HCT116 (cell line): Measurements from ENCODE around the gene KRT6C. TPM values are rescaled to one million over a fixed set of nuclear protein-coding genes. Genes with fewer than 3 reads are reported as not detected.

Source experiments
- ATAC-seq: fragments of 200-7000 bp; cut with Tn5 transposase; 2 replicates; pipeline ENCODE4 v1.9.1; 2020; ENCODE audit warnings: mild to moderate bottlenecking, moderate library complexity
- BruUV-seq: library from RNA; stranded (reverse); fragments of 400-500 nt; replicated peaks from 2 replicates; lab custom pipeline; 2021; lab: Mats Ljungman, UMichigan
- CTCF ChIA-PET: fragments of 300-600 bp; sonication (Branson Sonifier 250); formaldehyde crosslinking; loops from one replicate; lab custom pipeline; 2021; ENCODE audit warnings: antibody characterized with exemption; lab: Charles Lee
- POLR2A ChIA-PET: fragments of 300-600, 350-600 bp; sonication (Branson Sonifier 250); formaldehyde crosslinking; loops from one replicate; lab custom pipeline; 2021; ENCODE audit warnings: antibody characterized with exemption; lab: Charles Lee
- RAD21 ChIA-PET, 2 experiments: fragments of 300-600 bp; sonication (Branson Sonifier 250); formaldehyde crosslinking; loops; one replicate each; lab custom pipeline; 2023; ENCODE audit warnings: low total read pairs in 2 of 2; ENCODE audit not compliant: uncharacterized antibody in 2 of 2, unreplicated experiment in 2 of 2, low non-redundant PET in 1 of 2; lab: Charles Lee
- DNase-seq: peaks from one replicate; pipeline ENCODE4 v3.0.0-alpha.2; 2010; ENCODE audit warnings: low read depth, low spot score
- H2AFZ ChIP-seq: fragments of 200-600 bp; shearing (Covaris generic), sonication (generic); 2 replicates; pipeline ENCODE4 v1.6.1; 2017; ENCODE audit warnings: low read depth, mixed run types, mixed read lengths, antibody characterized with exemption, low read length; ENCODE audit not compliant: poor library complexity, severe bottlenecking
- H3K27ac ChIP-seq: 2 replicates; pipeline ENCODE4 v1.5.1; 2012; ENCODE audit warnings: low read depth, low read length
- H3K27me3 ChIP-seq: fragments of 200-600 bp; sonication (generic); 2 replicates; pipeline ENCODE4 v1.6.1; 2016; ENCODE audit warnings: mixed run types, low read length, mixed read lengths; ENCODE audit not compliant: insufficient read depth
- H3K36me3 ChIP-seq, 2 experiments: fragments of 200-500 bp in 1 of 2; fragments of 200-600 bp in 1 of 2; sonication (Bioruptor generic) in 1 of 2; sonication (generic) in 1 of 2; 2 replicates each; pipeline versions ENCODE4 v1.5.1 to v1.6.1; 2014 to 2016; ENCODE audit warnings: low read length in 2 of 2, inconsistent platforms in 1 of 2, mixed read lengths in 1 of 2, mixed run types in 1 of 2; ENCODE audit not compliant: insufficient read depth in 2 of 2, control insufficient read depth in 1 of 2
- H3K4me1 ChIP-seq, 2 experiments: fragments of 200-600 bp in 1 of 2; sonication (generic) in 1 of 2; 2 replicates each; pipeline versions ENCODE4 v1.5.1 to v1.6.1; 2012 to 2017; ENCODE audit warnings: low read length in 2 of 2, inconsistent platforms in 1 of 2, mild to moderate bottlenecking in 1 of 2, mixed read lengths in 1 of 2, mixed run types in 1 of 2, moderate library complexity in 1 of 2; ENCODE audit not compliant: insufficient read depth in 2 of 2, control insufficient read depth in 1 of 2
- H3K4me2 ChIP-seq: fragments of 200-600 bp; sonication (generic); 2 replicates; pipeline ENCODE4 v1.6.1; 2017; ENCODE audit warnings: mixed run types, low read length, mixed read lengths
- H3K4me3 ChIP-seq, 2 experiments: fragments of 200-600 bp in 1 of 2; sonication (generic) in 1 of 2; replicated peaks in 1 of 2; 2 replicates each; pipeline ENCODE4 v1.5.1; 2011 to 2016; ENCODE audit warnings: low read length in 2 of 2, control low read depth in 1 of 2, low read depth in 1 of 2, mild to moderate bottlenecking in 1 of 2, mixed read lengths in 1 of 2, mixed run types in 1 of 2
- H3K79me2 ChIP-seq: fragments of 200-600 bp; sonication (generic); 2 replicates; pipeline ENCODE4 v1.6.1; 2017; ENCODE audit warnings: mild to moderate bottlenecking, mixed run types, low read length, moderate library complexity, mixed read lengths; ENCODE audit not compliant: insufficient read depth
- H3K9ac ChIP-seq: fragments of 200-600 bp; sonication (generic); 2 replicates; pipeline ENCODE4 v1.6.1; 2016; ENCODE audit warnings: low read length, mixed read lengths
- H3K9me2 ChIP-seq: fragments of 200-600 bp; sonication (generic), shearing (Covaris generic); 2 replicates; pipeline ENCODE4 v1.6.1; 2017; ENCODE audit warnings: mixed run types, mild to moderate bottlenecking, moderate library complexity; ENCODE audit not compliant: insufficient read depth
- H3K9me3 ChIP-seq, 2 experiments: fragments of 200-500 bp in 1 of 2; fragments of 200-600 bp in 1 of 2; sonication (Bioruptor generic) in 1 of 2; sonication (generic) in 1 of 2; 2 replicates each; pipeline ENCODE4 v1.6.1; 2014 to 2017; ENCODE audit warnings: low read length in 2 of 2, mixed read lengths in 2 of 2, inconsistent platforms in 1 of 2, low read depth in 1 of 2, mild to moderate bottlenecking in 1 of 2, mixed run types in 1 of 2, moderate library complexity in 1 of 2; ENCODE audit not compliant: control insufficient read depth in 1 of 2, insufficient read depth in 1 of 2
- H4K20me1 ChIP-seq: fragments of 200-600 bp; sonication (generic), shearing (Covaris generic); 2 replicates; pipeline ENCODE4 v1.6.1; 2017; ENCODE audit warnings: mixed run types, mild to moderate bottlenecking, moderate library complexity; ENCODE audit not compliant: insufficient read depth
- EZH2 ChIP-seq: fragments of 200-600 bp; sonication (generic); IDR thresholded peaks from 2 replicates; pipeline ENCODE4 v1.6.1; 2017; ENCODE audit warnings: antibody characterized with exemption, mixed run types
- FOSL1 ChIP-seq: IDR thresholded peaks from 2 replicates; pipeline ENCODE4 v1.6.1; 2012; ENCODE audit warnings: low read depth
- JUND ChIP-seq: IDR thresholded peaks from 2 replicates; pipeline ENCODE4 v1.6.1; 2012
- MAX ChIP-seq: IDR thresholded peaks from 2 replicates; pipeline ENCODE4 v1.6.1; 2012
- POLR2AphosphoS5 ChIP-seq: IDR thresholded peaks from 2 replicates; pipeline ENCODE4 v1.6.1; 2011; ENCODE audit warnings: mild to moderate bottlenecking, low read depth, low read length, moderate library complexity
- REST ChIP-seq: IDR thresholded peaks from 2 replicates; pipeline ENCODE4 v1.6.1; 2012; ENCODE audit warnings: low read depth
- YY1 ChIP-seq: IDR thresholded peaks from 2 replicates; pipeline ENCODE4 v1.6.1; 2011; ENCODE audit warnings: low read length, low read depth, moderate library complexity, mild to moderate bottlenecking; ENCODE audit not compliant: insufficient replicate concordance; ENCODE audit errors: extremely low read depth
- ZNF274 ChIP-seq: fragments of 200-500 bp; sonication (Bioruptor generic); IDR thresholded peaks from 2 replicates; pipeline ENCODE4 v1.6.1; 2014; ENCODE audit warnings: mild to moderate bottlenecking, low read depth, low read length, inconsistent platforms
- intact Hi-C: fragments of 100-400 bp; cut with micrococcal nuclease; formaldehyde crosslinking; loops from 2 replicates; pipeline ENCODE4 v1.10.0; 2022
- total RNA-seq: library from RNA; stranded (reverse); gene quantifications from one replicate; pipeline ENCODE4 v1.2.1, GENCODE V29; 2021; ENCODE audit not compliant: unreplicated experiment

The KRT6C gene
- total RNA-seq, 1 experiment from 2014 or later = not detected

GRCh38 chr12:52439845-52440244 lies 33.8 kb downstream of the KRT6C start:
- CTCF ChIA-PET = interaction anchor here (1.5 kb wide), 1 partner anchor 32 kb away, joined by 3 read pairs; no protein-coding TSS in a partner anchor
- intact Hi-C loops = no loop called here
- no peak overlapping the region for H3K27ac ChIP-seq

More at GRCh38 chr12:52439845-52440244, 33.8 kb downstream of the KRT6C start:
- Histone ChIP-seq H3K9me2 (no peaks in the 10 kb centered on the region), H2AFZ (no peak overlapping the region), H4K20me1 (no peaks in the 10 kb centered on the region), H3K79me2 (no peaks in the 10 kb centered on the region), H3K36me3 (no peaks in the 10 kb centered on the region), H3K9ac (peak overlapping the region; percentile 26), H3K4me1 (peaks cover 28 to 92% of the 10 kb centered on the region in 2 experiments), H3K9me3 (no peaks in the 10 kb centered on the region), H3K27me3 (no peaks in the 10 kb centered on the region), H3K4me3 (no peak overlapping the region; a peak in 1 of 4 replicates), H3K4me2 (peak overlapping the region; percentile 55)
- ATAC-seq (0 out of 2 replicates have a peak, but pooled peaks have one; percentile 23), DNase-seq (no peak)
- no TSS peak for BruUV-seq
- ChIA-PET POLR2A (no interaction called here), RAD21 (no interaction called here)
- TF ChIP-seq MAX (peak; percentile 72), REST (no peak), EZH2 (no peak), YY1 (no peak), ZNF274 (no peak), POLR2AphosphoS5 (no peak), FOSL1 (peak; percentile 72), JUND (no peak)
